ENCODE data around the gene TMEM237.
"Not testable (repeated sequence)": the region's sequence is repeated elsewhere in the genome, so short reads cannot be mapped to it uniquely, and the experiment has no call there.

The TMEM237 gene

GRCh38 chr2:201673546-201673945 lies 30.2 kb upstream of the TMEM237 start:
- DNase-seq (ENCODE audit: low spot score): no peak
- TF ChIP-seq CTCF (IDR thresholded peaks at IDR 0.05; ENCODE audit: extremely low read depth, missing control alignments): no peak

- DNase-seq (ENCODE audit: low spot score): not testable (repeated sequence)
Measured at GRCh38 chr2:201671205-201671604, 27.9 kb upstream of the TMEM237 start.

GRCh38 chr2:201669865-201670264 lies 26.6 kb upstream of the TMEM237 start:
- no peak for DNase-seq (ENCODE audit: low spot score)
- no peak for TF ChIP-seq CTCF (IDR thresholded peaks at IDR 0.05; ENCODE audit: extremely low read depth, missing control alignments)

DNA sequence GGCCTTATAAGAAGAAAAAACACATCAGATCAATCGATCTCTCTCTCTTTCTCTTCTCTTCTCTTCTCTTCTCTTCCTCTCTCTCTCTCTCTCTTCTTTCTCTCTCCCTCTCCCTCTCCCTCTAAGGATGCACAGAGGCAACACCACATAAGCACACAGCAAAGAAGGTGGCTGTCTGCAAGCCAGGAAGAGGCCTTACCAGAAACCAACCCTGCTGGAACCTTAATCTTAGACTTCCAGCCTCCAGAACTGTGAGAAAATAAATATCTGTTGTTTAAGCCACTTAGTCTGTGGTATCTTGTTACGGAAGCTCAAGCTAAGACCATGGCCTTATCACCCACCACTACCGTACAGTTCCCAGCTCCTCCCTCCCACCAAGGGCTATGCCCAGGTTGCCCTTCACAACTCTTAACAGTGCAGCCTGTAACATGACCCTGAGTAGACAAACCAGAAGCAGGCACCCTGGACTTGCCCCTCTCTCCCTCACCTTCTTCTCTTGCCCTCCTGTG lies 25.2 kb upstream of the TMEM237 start:
- DNase-seq (ENCODE audit: low spot score): no peak
- TF ChIP-seq CTCF (IDR thresholded peaks at IDR 0.05; ENCODE audit: extremely low read depth, missing control alignments): no peak

GRCh38 chr2:201664334-201664733 lies 21.0 kb upstream of the TMEM237 start:
- no peak for TF ChIP-seq CTCF (IDR thresholded peaks at IDR 0.05; ENCODE audit: extremely low read depth, missing control alignments)
- DNase-seq (ENCODE audit: low spot score): no peak

DNA sequence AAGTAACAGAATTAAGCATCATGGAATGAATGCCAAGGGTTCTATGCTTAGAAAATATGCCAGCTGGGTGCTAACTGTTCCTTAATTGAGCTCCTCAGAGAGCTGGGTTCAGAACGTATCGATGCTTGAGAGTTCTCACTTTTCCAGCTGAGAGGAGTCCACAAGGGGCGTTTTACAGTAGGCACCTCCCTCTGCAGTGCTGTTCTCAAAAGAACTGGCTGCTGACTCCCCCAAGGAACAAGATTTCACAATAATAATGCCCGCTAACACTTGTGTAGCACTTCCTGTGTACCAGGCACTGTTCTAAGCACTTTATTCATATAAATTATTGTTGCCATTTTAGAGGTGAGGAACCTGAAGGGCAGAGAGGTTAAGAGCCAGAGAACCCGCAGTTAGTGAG lies 18.1 kb upstream of the TMEM237 start:
- no peak for DNase-seq (ENCODE audit: low spot score)
- TF ChIP-seq CTCF (IDR thresholded peaks at IDR 0.05; ENCODE audit: extremely low read depth, missing control alignments): no peak

- no peak for TF ChIP-seq CTCF (IDR thresholded peaks at IDR 0.05; ENCODE audit: extremely low read depth, missing control alignments)
- DNase-seq (ENCODE audit: low spot score): no peak
Measured at GRCh38 chr2:201660293-201660895, 17.1 kb upstream of the TMEM237 start.

GRCh38 chr2:201656740-201657139 lies 13.4 kb upstream of the TMEM237 start:
- TF ChIP-seq CTCF (IDR thresholded peaks at IDR 0.05; ENCODE audit: extremely low read depth, missing control alignments): no peak
- no peak for DNase-seq (ENCODE audit: low spot score)
